H1 (cell line): ENCODE measurements around the gene GADL1. TPM values are rescaled to one million over a fixed set of nuclear protein-coding genes. Genes with fewer than 3 reads are reported as not detected.

Experiments
- CTCF ChIA-PET: fragments of 300-600 bp; sonication (Branson Sonifier 250); formaldehyde crosslinking; loops from one replicate; lab custom pipeline; 2021; ENCODE audit not compliant: partially characterized antibody; lab: Charles Lee
- POLR2A ChIA-PET: fragments of 300-600 bp; sonication (Branson Sonifier 250); formaldehyde crosslinking; loops from one replicate; lab custom pipeline; 2021; ENCODE audit warnings: inconsistent platforms; ENCODE audit not compliant: partially characterized antibody; lab: Charles Lee
- DNase-seq, 2 experiments: peaks; one replicate each; pipeline versions ENCODE4 v3.0.0 to v3.0.0-alpha.2; 2010 to 2022; ENCODE audit warnings: low spot score in 2 of 2, low read depth in 1 of 2, mixed read lengths in 1 of 2
- FAIRE-seq: peaks from 2 replicates; lab custom pipeline; 2011; peaks lifted over from hg19 to GRCh38; lab: Jason Lieb, UNC
- H2AFZ ChIP-seq: 2 replicates; pipeline ENCODE4 v1.8.1; 2012; ENCODE audit warnings: low read length, inconsistent platforms
- H2AK5ac ChIP-seq: 2 replicates; pipeline ENCODE4 v1.6.1; 2013; ENCODE audit warnings: low read depth, low read length
- H2BK120ac ChIP-seq: replicated peaks from 2 replicates; pipeline ENCODE3; 2013; ENCODE audit warnings: low read depth, low read length, inconsistent platforms
- H2BK12ac ChIP-seq: 2 replicates; pipeline ENCODE4 v1.6.1; 2013; ENCODE audit warnings: low read depth, low read length
- H2BK15ac ChIP-seq: 2 replicates; pipeline ENCODE4 v1.6.1; 2013; ENCODE audit warnings: low read length
- H2BK20ac ChIP-seq: 2 replicates; pipeline ENCODE4 v1.6.1; 2013; ENCODE audit warnings: low read length
- H2BK5ac ChIP-seq: 2 replicates; pipeline ENCODE4 v1.6.1; 2013; ENCODE audit warnings: low read depth, low read length
- H3K14ac ChIP-seq: 2 replicates; pipeline ENCODE4 v1.6.1; 2013; ENCODE audit warnings: inconsistent platforms; ENCODE audit not compliant: insufficient read length
- H3K18ac ChIP-seq: 2 replicates; pipeline ENCODE4 v1.6.1; 2013; ENCODE audit warnings: low read length; ENCODE audit errors: extremely low read depth
- H3K23ac ChIP-seq: 2 replicates; pipeline ENCODE4 v1.6.1; 2013; ENCODE audit warnings: inconsistent platforms; ENCODE audit not compliant: insufficient read length
- H3K23me2 ChIP-seq: 2 replicates; pipeline ENCODE4 v1.6.1; 2013; ENCODE audit warnings: low read depth, low read length
- H3K27ac ChIP-seq: 2 replicates; pipeline ENCODE4 v1.6.1; 2011; ENCODE audit warnings: low read depth, low read length, inconsistent platforms
- H3K27me3 ChIP-seq, 4 experiments: replicated peaks in 1 of 4; 1 replicate in 1 of 4; 2 replicates in 3 of 4; pipeline versions ENCODE4 v1.6.1 to v1.8.1; 2011 to 2013; ENCODE audit warnings: low read length in 3 of 4, mild to moderate bottlenecking in 3 of 4, inconsistent platforms in 2 of 4, mixed read lengths in 2 of 4, moderate library complexity in 1 of 4; ENCODE audit not compliant: control insufficient read depth in 3 of 4, insufficient read depth in 3 of 4; ENCODE audit errors: extremely low read depth in 1 of 4
- H3K36me3 ChIP-seq, 4 experiments: 2 replicates each; pipeline versions ENCODE4 v1.6.1 to v1.8.1; 2011 to 2013; ENCODE audit warnings: mild to moderate bottlenecking in 4 of 4, low read length in 3 of 4, moderate library complexity in 2 of 4, control low read depth in 1 of 4, inconsistent platforms in 1 of 4; ENCODE audit not compliant: insufficient read depth in 4 of 4, control insufficient read depth in 2 of 4
- H3K4ac ChIP-seq: replicated peaks from 2 replicates; pipeline ENCODE3; 2013; ENCODE audit warnings: low read length, low read depth, mixed read lengths, inconsistent platforms; ENCODE audit not compliant: insufficient read length
- H3K4me1 ChIP-seq, 4 experiments: replicated peaks in 1 of 4; 1 replicate in 1 of 4; 2 replicates in 3 of 4; pipeline versions ENCODE4 v1.6.1 to v1.8.1; 2011 to 2013; ENCODE audit warnings: low read length in 3 of 4, inconsistent platforms in 2 of 4, mixed read lengths in 1 of 4; ENCODE audit not compliant: insufficient read depth in 4 of 4, control insufficient read depth in 3 of 4
- H3K4me2 ChIP-seq, 2 experiments: 2 replicates each; pipeline versions ENCODE4 v1.6.1 to v1.8.1; 2011 to 2013; ENCODE audit warnings: low read depth in 2 of 2, low read length in 2 of 2, control low read depth in 1 of 2, inconsistent platforms in 1 of 2, mild to moderate bottlenecking in 1 of 2; ENCODE audit not compliant: insufficient read depth in 1 of 2
- H3K4me3 ChIP-seq, 4 experiments: fragments of 200-600, 300-600 bp in 1 of 4; sonication (generic), shearing (Covaris generic), sonication (Bioruptor Twin) in 1 of 4; 2 replicates each; pipeline versions ENCODE4 v1.5.1 to v1.8.1; 2011 to 2016; ENCODE audit warnings: low read length in 4 of 4, low read depth in 3 of 4, control low read depth in 2 of 4, inconsistent platforms in 2 of 4, mild to moderate bottlenecking in 2 of 4, mixed read lengths in 1 of 4, moderate library complexity in 1 of 4; ENCODE audit not compliant: insufficient read depth in 2 of 4; ENCODE audit errors: extremely low read depth in 1 of 4
- H3K56ac ChIP-seq: replicated peaks from 2 replicates; pipeline ENCODE3; 2013; ENCODE audit warnings: low read depth, mild to moderate bottlenecking, mixed read lengths, low read length, inconsistent platforms; ENCODE audit not compliant: insufficient read length
- H3K79me1 ChIP-seq: 2 replicates; pipeline ENCODE4 v1.6.1; 2013; ENCODE audit warnings: low read depth, low read length, control low read depth
- H3K79me2 ChIP-seq, 2 experiments: 2 replicates each; pipeline versions ENCODE4 v1.6.1 to v1.8.1; 2012 to 2013; ENCODE audit warnings: low read length in 2 of 2, mild to moderate bottlenecking in 2 of 2, inconsistent platforms in 1 of 2; ENCODE audit not compliant: insufficient read depth in 2 of 2, control insufficient read depth in 1 of 2
- H3K9ac ChIP-seq, 4 experiments: replicated peaks in 1 of 4; 1 replicate in 1 of 4; 2 replicates in 3 of 4; pipeline versions ENCODE4 v1.6.1 to v1.8.1; 2011 to 2013; ENCODE audit warnings: low read depth in 3 of 4, low read length in 3 of 4, control low read depth in 2 of 4, mild to moderate bottlenecking in 2 of 4, moderate library complexity in 2 of 4, inconsistent platforms in 1 of 4; ENCODE audit errors: extremely low read depth in 1 of 4
- H3K9me3 ChIP-seq, 2 experiments: 2 replicates each; pipeline versions ENCODE4 v1.6.1 to v1.8.1; 2012 to 2013; ENCODE audit warnings: mild to moderate bottlenecking in 2 of 2, moderate library complexity in 2 of 2, control low read depth in 1 of 2, inconsistent platforms in 1 of 2, low read depth in 1 of 2, low read length in 1 of 2, mixed read lengths in 1 of 2; ENCODE audit not compliant: insufficient read depth in 2 of 2
- H4K20me1 ChIP-seq, 2 experiments: replicated peaks in 1 of 2; 2 replicates each; pipeline versions ENCODE3 to v1.8.1; 2011 to 2013; ENCODE audit warnings: inconsistent platforms in 2 of 2, low read length in 2 of 2, mild to moderate bottlenecking in 1 of 2; ENCODE audit not compliant: insufficient read depth in 2 of 2, control insufficient read depth in 1 of 2
- H4K5ac ChIP-seq: 2 replicates; pipeline ENCODE4 v1.6.1; 2013; ENCODE audit warnings: low read length, low read depth, mixed read lengths, inconsistent platforms; ENCODE audit not compliant: insufficient read length
- H4K8ac ChIP-seq: 2 replicates; pipeline ENCODE4 v1.8.0; 2013; ENCODE audit warnings: mild to moderate bottlenecking, moderate library complexity, low read length, inconsistent platforms; ENCODE audit not compliant: insufficient read depth; ENCODE audit errors: extremely low read depth
- H4K91ac ChIP-seq: replicated peaks from 2 replicates; pipeline ENCODE3; 2013; ENCODE audit warnings: low read length, mixed read lengths, inconsistent platforms; ENCODE audit not compliant: insufficient read length
- EP300 ChIP-seq, 2 experiments: IDR thresholded peaks; 1 replicate in 1 of 2; 2 replicates in 1 of 2; pipeline ENCODE4 v1.6.1; 2011 to 2012; ENCODE audit warnings: low read depth in 2 of 2, low read length in 2 of 2, mild to moderate bottlenecking in 2 of 2, borderline replicate concordance in 1 of 2, inconsistent platforms in 1 of 2, moderate library complexity in 1 of 2
- HDAC6 ChIP-seq: IDR thresholded peaks from one replicate; pipeline ENCODE4 v1.7.1; 2012; ENCODE audit warnings: low read depth, mild to moderate bottlenecking, inconsistent platforms, low read length, moderate library complexity
- WGBS, 2 experiments: shearing (Covaris generic) in 1 of 2; methylation state at CpG; one replicate each; pipeline versions ENCODE4 v1.1.6 to v1.1.7; 2013 to 2015; ENCODE audit warnings: low lambda C conversion rate in 2 of 2, mixed read lengths in 2 of 2, inconsistent platforms in 1 of 2, low coverage in 1 of 2, missing lambda C conversion rate in 1 of 2; ENCODE audit not compliant: insufficient replicate concordance in 2 of 2, insufficient coverage in 1 of 2, insufficient read length in 1 of 2; ENCODE audit errors: extremely low coverage in 1 of 2, missing lambda C conversion rate in 1 of 2; 5-methylcytosine and 5-hydroxymethylcytosine counted together
- polyA plus RNA-seq, 7 experiments: library from polyadenylated mRNA; depleted of rRNA in 3 of 7; stranded (reverse) in 5 of 7; unstranded in 2 of 7; fragments of >200 nt in 5 of 7; fragments of 200-250 nt in 2 of 7; gene quantifications; 1 replicate in 5 of 7; 2 replicates in 1 of 7; 4 replicates in 1 of 7; pipeline versions ENCODE4 v1.2.1 to v1.2.3, GENCODE V29; 2011 to 2013; ENCODE audit warnings: missing spikeins in 2 of 7, mixed read lengths in 2 of 7
- total RNA-seq: library from RNA; stranded (reverse); fragmentation: NEBNext Ultra II Directional; extraction: Animal tissue kit (Norgen Biotek cat#: 25700); gene quantifications from 2 replicates; pipeline ENCODE4 v1.2.1, GENCODE V29; 2021

The GADL1 gene
- total and polyA plus RNA-seq, 2 of the 8 experiments (the other 6 are each of a cell fraction or from before 2014, with no cell fraction given), result 0.03 to 0.30 TPM

- FAIRE-seq (no peak), DNase-seq (no peak)
- Histone ChIP-seq H4K5ac (no peak overlapping the region), H3K23me2 (no peaks in the 10 kb centered on the region), H2BK15ac (no peak overlapping the region), H2AFZ (no peak overlapping the region), H3K4ac (no peak overlapping the region), H2AK5ac (no peak overlapping the region), H2BK5ac (no peak overlapping the region), H4K8ac (no peak overlapping the region), H3K14ac (no peak overlapping the region), H3K4me1 (peaks cover 0 to 10% (median 0%) of the 10 kb centered on the region in 4 experiments; a peak in 2 of 7 replicates), H3K36me3 (no peaks in the 10 kb centered on the region), H3K4me2 (no peak overlapping the region), H3K18ac (no peak overlapping the region), H4K20me1 (no peaks in the 10 kb centered on the region), H3K9me3 (no peaks in the 10 kb centered on the region), H3K27ac (no peak overlapping the region), H3K56ac (no peak overlapping the region), H3K79me2 (no peaks in the 10 kb centered on the region), H2BK12ac (no peak overlapping the region), H3K23ac (no peak overlapping the region), H3K27me3 (no peaks in the 10 kb centered on the region), H3K9ac (no peak overlapping the region), H3K79me1 (no peaks in the 10 kb centered on the region), H2BK20ac (no peak overlapping the region), H4K91ac (no peak overlapping the region), H2BK120ac (no peak overlapping the region), H3K4me3 (no peak overlapping the region)
- ChIA-PET CTCF (interaction anchor here (0.6 to 7.9 kb wide), 2 partner anchors 8 to 13 kb away, joined by 4 to 52 read pairs; no protein-coding TSS in a partner anchor), POLR2A (no interaction called here)
- 90% methylated on average over 3 of the region's 3 CpGs; no CpG with 5 or more reads in 1 of the 2 experiments for WGBS, 2 experiments
- TF ChIP-seq EP300 (IDR thresholded peaks at IDR 0.05; ENCODE audit: borderline replicate concordance in 1 of 2, low read depth in 2 of 2, low read length in 2 of 2) (no peak), HDAC6 (no peak)
These were observed 138.2 kb downstream of the GADL1 start for GRCh38 chr3:30756218-30756617.
